ENCODE results near the gene DPEP1.

The DPEP1 gene

GRCh38 chr16:89687092-89687940, 73.9 kb downstream of the DPEP1 start:
- no peak for DNase-seq (ENCODE audit: low read depth in 2 of 2)
